GM23338 (cell line): ENCODE results near the gene KRT6A. TPM values are rescaled to one million over a fixed set of nuclear protein-coding genes. Genes with fewer than 3 reads are reported as not detected.
"Not testable (repeated sequence)": the region's sequence is repeated elsewhere in the genome, so short reads cannot be mapped to it uniquely, and the experiment has no call there.

ENCODE experiments used
- ATAC-seq: fragments of 200-7000 bp; cut with Tn5 transposase; 3 replicates; pipeline ENCODE4 v1.9.1; 2020
- DNase-seq: peaks from one replicate; pipeline ENCODE4 v3.0.0-alpha.2; 2015; ENCODE audit warnings: low spot score
- H2AFZ ChIP-seq: fragments of 200-600 bp; sonication (generic); 2 replicates; pipeline ENCODE4 v1.8.0; 2016; ENCODE audit warnings: antibody characterized with exemption, mild to moderate bottlenecking, moderate library complexity
- H3F3A ChIP-seq: fragments of 200-600 bp; sonication (generic); replicated peaks from 2 replicates; pipeline ENCODE4 v1.8.0; 2017; ENCODE audit warnings: antibody characterized with exemption, mixed run types, low read depth
- H3K27ac ChIP-seq: fragments of 200-600 bp; sonication (generic); 2 replicates; pipeline ENCODE4 v1.6.1; 2016; ENCODE audit warnings: low read depth
- H3K27me3 ChIP-seq: fragments of 200-600 bp; sonication (generic); 2 replicates; pipeline ENCODE4 v1.8.0; 2016; ENCODE audit warnings: mild to moderate bottlenecking, mixed run types, moderate library complexity; ENCODE audit not compliant: insufficient read depth
- H3K36me3 ChIP-seq: fragments of 200-600 bp; sonication (generic); 2 replicates; pipeline ENCODE4 v1.8.0; 2016; ENCODE audit warnings: mild to moderate bottlenecking; ENCODE audit not compliant: insufficient read depth
- H3K4me1 ChIP-seq: fragments of 200-600 bp; sonication (generic); 2 replicates; pipeline ENCODE4 v1.8.0; 2016; ENCODE audit warnings: mild to moderate bottlenecking, moderate library complexity; ENCODE audit not compliant: insufficient read depth
- H3K4me2 ChIP-seq: fragments of 200-600 bp; sonication (generic); 2 replicates; pipeline ENCODE4 v1.7.1; 2017; ENCODE audit warnings: mixed run types
- H3K4me3 ChIP-seq: fragments of 200-600 bp; sonication (generic); 2 replicates; pipeline ENCODE4 v1.6.1; 2016; ENCODE audit warnings: mixed run types
- H3K79me2 ChIP-seq: fragments of 200-600 bp; sonication (generic); replicated peaks from 2 replicates; pipeline ENCODE4 v1.8.0; 2017; ENCODE audit warnings: mild to moderate bottlenecking; ENCODE audit not compliant: insufficient read depth
- H3K9me2 ChIP-seq: fragments of 200-600 bp; sonication (generic); 2 replicates; pipeline ENCODE4 v1.8.0; 2017; ENCODE audit not compliant: insufficient read depth
- H4K20me1 ChIP-seq: fragments of 200-600 bp; sonication (generic); replicated peaks from 2 replicates; pipeline ENCODE4 v1.8.0; 2017; ENCODE audit warnings: mild to moderate bottlenecking; ENCODE audit not compliant: insufficient read depth
- H3K27ac Mint-ChIP-seq: 2 replicates; pipeline ENCODE4 v1.8.0; 2020; ENCODE audit warnings: inconsistent platforms, mild to moderate bottlenecking, moderate library complexity, mixed read lengths
- H3K27me3 Mint-ChIP-seq: 3 replicates; pipeline ENCODE4 v1.8.0; 2022; ENCODE audit warnings: low read depth, mild to moderate bottlenecking, moderate library complexity, mixed read lengths, inconsistent platforms; ENCODE audit not compliant: insufficient read depth, poor library complexity
- H3K36me3 Mint-ChIP-seq: 3 replicates; pipeline ENCODE4 v1.8.0; 2021; ENCODE audit warnings: low read depth, mild to moderate bottlenecking, inconsistent platforms, moderate library complexity, mixed read lengths
- H3K4me1 Mint-ChIP-seq: 3 replicates; pipeline ENCODE4 v1.8.0; 2020; ENCODE audit warnings: mild to moderate bottlenecking, inconsistent platforms, mixed read lengths
- H3K4me3 Mint-ChIP-seq: 3 replicates; pipeline ENCODE4 v1.8.0; 2021; ENCODE audit warnings: moderate library complexity, mild to moderate bottlenecking, inconsistent platforms, mixed read lengths
- H3K9me3 Mint-ChIP-seq: 3 replicates; pipeline ENCODE4 v1.8.0; 2020; ENCODE audit warnings: moderate library complexity, mild to moderate bottlenecking, inconsistent platforms, mixed read lengths
- CREB1 ChIP-seq: fragments of 250-450 bp; sonication (Bioruptor Pico); IDR thresholded peaks from 2 replicates; pipeline ENCODE4 v1.5.0; 2020; ENCODE audit warnings: low read depth, mild to moderate bottlenecking, moderate library complexity
- EZH2 ChIP-seq: fragments of 200-600 bp; sonication (generic); IDR thresholded peaks from one replicate; pipeline ENCODE4 v1.8.0; 2017; ENCODE audit warnings: antibody characterized with exemption, mild to moderate bottlenecking, low read depth; ENCODE audit not compliant: unreplicated experiment
- EZH2phosphoT487 ChIP-seq: fragments of 200-600 bp; sonication (generic); IDR thresholded peaks from one replicate; pipeline ENCODE4 v1.8.1; 2018; ENCODE audit warnings: antibody characterized with exemption; ENCODE audit not compliant: unreplicated experiment
- NANOG ChIP-seq: IDR thresholded peaks from 2 replicates; pipeline ENCODE4 v1.6.1; 2016; ENCODE audit warnings: antibody characterized with exemption, borderline replicate concordance
- POLR2AphosphoS5 ChIP-seq: IDR thresholded peaks from 2 replicates; pipeline ENCODE4 v1.6.1; 2016; ENCODE audit warnings: antibody characterized with exemption, low read depth
- REST ChIP-seq: IDR thresholded peaks from one replicate; pipeline ENCODE4 v1.6.1; 2018; ENCODE audit warnings: antibody characterized with exemption; ENCODE audit not compliant: unreplicated experiment
- ZNF114 ChIP-seq: fragments of 250-450 bp; sonication (Bioruptor Pico); IDR thresholded peaks from 2 replicates; pipeline ENCODE4 v1.5.0; 2020; ENCODE audit warnings: mild to moderate bottlenecking, moderate library complexity
- ZNF331 ChIP-seq: fragments of 250-450 bp; sonication (Bioruptor Pico); IDR thresholded peaks from 2 replicates; pipeline ENCODE4 v1.5.0; 2020; ENCODE audit warnings: low read depth, mild to moderate bottlenecking, moderate library complexity
- polyA plus RNA-seq: library from polyadenylated mRNA; unstranded; fragments of >200 nt; fragmentation: Nextera tagmentation; extraction: Ambion mirVana; gene quantifications from 2 replicates; pipeline ENCODE4 v1.2.1, GENCODE V29; 2016
- total RNA-seq: library from RNA; depleted of rRNA; stranded (reverse); fragments of >200 nt; shearing (Covaris generic); gene quantifications from 2 replicates; pipeline ENCODE4 v1.2.3, GENCODE V29; 2014
- TF ChIP-seq, protein P1 (sequence below), 2 experiments: fragments of 200-600 bp in 1 of 2; sonication (generic) in 1 of 2; conservative IDR thresholded peaks; 2 replicates each; pipeline versions ENCODE4 v1.5.1 to v1.6.1; 2016 to 2017; ENCODE audit warnings: antibody characterized with exemption in 2 of 2, low read depth in 2 of 2, mild to moderate bottlenecking in 2 of 2, moderate library complexity in 1 of 2
- TF ChIP-seq, protein P2 (sequence below): fragments of 250-450 bp; sonication (Bioruptor Pico); IDR thresholded peaks from 2 replicates; pipeline ENCODE4 v1.5.0; 2020; ENCODE audit warnings: mild to moderate bottlenecking, moderate library complexity

The KRT6A gene
- total and polyA plus RNA-seq, 2 experiments from 2014 or later: not detected

DNA sequence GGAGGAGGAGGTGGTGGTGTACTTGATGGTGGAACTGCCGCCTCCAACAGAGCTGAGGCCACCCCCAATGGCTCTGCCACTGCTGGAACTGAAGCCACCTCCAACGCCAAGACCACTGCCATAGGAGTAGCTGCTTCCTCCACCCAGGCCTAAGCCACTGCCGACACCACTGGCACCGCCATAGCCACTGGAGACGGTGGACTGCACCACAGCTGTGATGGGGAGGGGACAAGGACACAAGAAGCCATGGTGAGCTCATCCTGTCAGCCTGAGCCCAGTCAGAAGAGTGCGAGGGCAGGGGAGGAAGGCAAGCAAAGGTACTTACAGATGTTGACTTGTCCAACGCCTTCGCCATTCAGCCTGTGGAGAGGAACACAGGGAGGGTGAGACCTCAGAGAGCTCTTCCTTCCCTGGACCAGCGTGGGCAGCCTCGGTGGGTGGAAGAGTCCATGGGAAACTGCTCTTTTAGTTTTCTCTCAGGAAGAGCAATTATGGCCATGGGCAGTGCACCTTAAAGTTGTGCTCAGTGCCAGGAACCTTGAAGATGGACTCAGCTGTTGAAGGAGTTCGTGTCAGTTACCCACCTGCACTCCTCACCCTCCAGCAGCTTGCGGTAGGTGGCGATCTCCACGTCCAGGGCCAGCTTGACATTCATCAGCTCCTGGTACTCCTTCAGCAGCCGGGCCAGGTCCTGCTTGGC, 5.2 kb downstream of the KRT6A start:
- not testable (repeated sequence) for H3K79me2 ChIP-seq, H3F3A ChIP-seq, ATAC-seq, H3K9me2 ChIP-seq, H3K4me3 Mint-ChIP-seq, H3K36me3 ChIP-seq, H3K4me2 ChIP-seq, H3K27me3 Mint-ChIP-seq, H3K27me3 ChIP-seq, H3K4me1 Mint-ChIP-seq, DNase-seq, H3K27ac ChIP-seq, H2AFZ ChIP-seq, H3K4me1 ChIP-seq, H3K27ac Mint-ChIP-seq, H4K20me1 ChIP-seq, H3K4me3 ChIP-seq, H3K36me3 Mint-ChIP-seq
- peaks cover 17% of the 10 kb centered on the region for H3K9me3 Mint-ChIP-seq
- TF ChIP-seq, protein P1, sequence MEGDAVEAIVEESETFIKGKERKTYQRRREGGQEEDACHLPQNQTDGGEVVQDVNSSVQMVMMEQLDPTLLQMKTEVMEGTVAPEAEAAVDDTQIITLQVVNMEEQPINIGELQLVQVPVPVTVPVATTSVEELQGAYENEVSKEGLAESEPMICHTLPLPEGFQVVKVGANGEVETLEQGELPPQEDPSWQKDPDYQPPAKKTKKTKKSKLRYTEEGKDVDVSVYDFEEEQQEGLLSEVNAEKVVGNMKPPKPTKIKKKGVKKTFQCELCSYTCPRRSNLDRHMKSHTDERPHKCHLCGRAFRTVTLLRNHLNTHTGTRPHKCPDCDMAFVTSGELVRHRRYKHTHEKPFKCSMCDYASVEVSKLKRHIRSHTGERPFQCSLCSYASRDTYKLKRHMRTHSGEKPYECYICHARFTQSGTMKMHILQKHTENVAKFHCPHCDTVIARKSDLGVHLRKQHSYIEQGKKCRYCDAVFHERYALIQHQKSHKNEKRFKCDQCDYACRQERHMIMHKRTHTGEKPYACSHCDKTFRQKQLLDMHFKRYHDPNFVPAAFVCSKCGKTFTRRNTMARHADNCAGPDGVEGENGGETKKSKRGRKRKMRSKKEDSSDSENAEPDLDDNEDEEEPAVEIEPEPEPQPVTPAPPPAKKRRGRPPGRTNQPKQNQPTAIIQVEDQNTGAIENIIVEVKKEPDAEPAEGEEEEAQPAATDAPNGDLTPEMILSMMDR (conservative IDR thresholded peaks at IDR 0.05; ENCODE audit: low read depth in 2 of 2): 0 out of 4 replicates have a peak, but pooled peaks of 1 of the 2 experiments have one; percentile 1

DNA sequence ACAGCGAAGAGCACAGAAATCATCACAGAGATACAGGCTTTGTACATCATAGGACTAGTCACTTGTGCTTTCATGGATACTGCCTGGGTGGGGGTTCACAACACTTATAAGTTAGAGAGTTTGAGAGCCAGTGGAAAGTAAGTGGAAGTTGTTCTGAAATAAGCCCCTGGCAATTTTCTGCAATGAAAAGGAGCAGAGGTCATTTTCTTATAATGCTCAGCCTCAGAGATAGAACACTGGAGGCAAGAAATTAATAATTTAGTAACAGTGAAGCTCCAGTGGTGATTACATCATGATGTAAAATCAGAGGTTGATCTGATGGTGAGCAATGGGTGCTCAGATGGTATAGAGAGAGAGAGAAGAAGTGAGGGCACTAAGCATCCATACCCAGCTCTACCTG, 5.8 kb downstream of the KRT6A start:
- H4K20me1 ChIP-seq: no peaks in the 10 kb centered on the region
- Mint-ChIP-seq H3K4me1 (no peaks in the 10 kb centered on the region; the same call in 2 of the 3 replicates), H3K9me3 (peaks cover 17% of the 10 kb centered on the region), H3K4me3 (no peak overlapping the region), H3K36me3 (peaks cover 3% of the 10 kb centered on the region; the same call in 2 of the 3 replicates), H3K27me3 (peaks cover 2% of the 10 kb centered on the region), H3K27ac (no peak overlapping the region)
- no peaks in the 10 kb centered on the region for H3F3A ChIP-seq
- H3K79me2 ChIP-seq: no peaks in the 10 kb centered on the region
- H2AFZ ChIP-seq: no peak overlapping the region
- DNase-seq (no peak), ATAC-seq (no peak)
- no peaks in the 10 kb centered on the region for H3K27me3 ChIP-seq
- no peaks in the 10 kb centered on the region for H3K4me1 ChIP-seq
- no peaks in the 10 kb centered on the region for H3K9me2 ChIP-seq
- no peaks in the 10 kb centered on the region for H3K36me3 ChIP-seq
- H3K27ac ChIP-seq: no peak overlapping the region
- H3K4me3 ChIP-seq: no peak overlapping the region
- H3K4me2 ChIP-seq: no peak overlapping the region
- TF ChIP-seq REST (no peak), EZH2phosphoT487 (no peak), ZNF114 (CRISPR knock-in tag) (no peak), ZNF331 (CRISPR knock-in tag) (no peak), CREB1 (CRISPR knock-in tag) (no peak), NANOG (no peak), EZH2 (no peak), POLR2AphosphoS5 (no peak)
- TF ChIP-seq, protein P2, sequence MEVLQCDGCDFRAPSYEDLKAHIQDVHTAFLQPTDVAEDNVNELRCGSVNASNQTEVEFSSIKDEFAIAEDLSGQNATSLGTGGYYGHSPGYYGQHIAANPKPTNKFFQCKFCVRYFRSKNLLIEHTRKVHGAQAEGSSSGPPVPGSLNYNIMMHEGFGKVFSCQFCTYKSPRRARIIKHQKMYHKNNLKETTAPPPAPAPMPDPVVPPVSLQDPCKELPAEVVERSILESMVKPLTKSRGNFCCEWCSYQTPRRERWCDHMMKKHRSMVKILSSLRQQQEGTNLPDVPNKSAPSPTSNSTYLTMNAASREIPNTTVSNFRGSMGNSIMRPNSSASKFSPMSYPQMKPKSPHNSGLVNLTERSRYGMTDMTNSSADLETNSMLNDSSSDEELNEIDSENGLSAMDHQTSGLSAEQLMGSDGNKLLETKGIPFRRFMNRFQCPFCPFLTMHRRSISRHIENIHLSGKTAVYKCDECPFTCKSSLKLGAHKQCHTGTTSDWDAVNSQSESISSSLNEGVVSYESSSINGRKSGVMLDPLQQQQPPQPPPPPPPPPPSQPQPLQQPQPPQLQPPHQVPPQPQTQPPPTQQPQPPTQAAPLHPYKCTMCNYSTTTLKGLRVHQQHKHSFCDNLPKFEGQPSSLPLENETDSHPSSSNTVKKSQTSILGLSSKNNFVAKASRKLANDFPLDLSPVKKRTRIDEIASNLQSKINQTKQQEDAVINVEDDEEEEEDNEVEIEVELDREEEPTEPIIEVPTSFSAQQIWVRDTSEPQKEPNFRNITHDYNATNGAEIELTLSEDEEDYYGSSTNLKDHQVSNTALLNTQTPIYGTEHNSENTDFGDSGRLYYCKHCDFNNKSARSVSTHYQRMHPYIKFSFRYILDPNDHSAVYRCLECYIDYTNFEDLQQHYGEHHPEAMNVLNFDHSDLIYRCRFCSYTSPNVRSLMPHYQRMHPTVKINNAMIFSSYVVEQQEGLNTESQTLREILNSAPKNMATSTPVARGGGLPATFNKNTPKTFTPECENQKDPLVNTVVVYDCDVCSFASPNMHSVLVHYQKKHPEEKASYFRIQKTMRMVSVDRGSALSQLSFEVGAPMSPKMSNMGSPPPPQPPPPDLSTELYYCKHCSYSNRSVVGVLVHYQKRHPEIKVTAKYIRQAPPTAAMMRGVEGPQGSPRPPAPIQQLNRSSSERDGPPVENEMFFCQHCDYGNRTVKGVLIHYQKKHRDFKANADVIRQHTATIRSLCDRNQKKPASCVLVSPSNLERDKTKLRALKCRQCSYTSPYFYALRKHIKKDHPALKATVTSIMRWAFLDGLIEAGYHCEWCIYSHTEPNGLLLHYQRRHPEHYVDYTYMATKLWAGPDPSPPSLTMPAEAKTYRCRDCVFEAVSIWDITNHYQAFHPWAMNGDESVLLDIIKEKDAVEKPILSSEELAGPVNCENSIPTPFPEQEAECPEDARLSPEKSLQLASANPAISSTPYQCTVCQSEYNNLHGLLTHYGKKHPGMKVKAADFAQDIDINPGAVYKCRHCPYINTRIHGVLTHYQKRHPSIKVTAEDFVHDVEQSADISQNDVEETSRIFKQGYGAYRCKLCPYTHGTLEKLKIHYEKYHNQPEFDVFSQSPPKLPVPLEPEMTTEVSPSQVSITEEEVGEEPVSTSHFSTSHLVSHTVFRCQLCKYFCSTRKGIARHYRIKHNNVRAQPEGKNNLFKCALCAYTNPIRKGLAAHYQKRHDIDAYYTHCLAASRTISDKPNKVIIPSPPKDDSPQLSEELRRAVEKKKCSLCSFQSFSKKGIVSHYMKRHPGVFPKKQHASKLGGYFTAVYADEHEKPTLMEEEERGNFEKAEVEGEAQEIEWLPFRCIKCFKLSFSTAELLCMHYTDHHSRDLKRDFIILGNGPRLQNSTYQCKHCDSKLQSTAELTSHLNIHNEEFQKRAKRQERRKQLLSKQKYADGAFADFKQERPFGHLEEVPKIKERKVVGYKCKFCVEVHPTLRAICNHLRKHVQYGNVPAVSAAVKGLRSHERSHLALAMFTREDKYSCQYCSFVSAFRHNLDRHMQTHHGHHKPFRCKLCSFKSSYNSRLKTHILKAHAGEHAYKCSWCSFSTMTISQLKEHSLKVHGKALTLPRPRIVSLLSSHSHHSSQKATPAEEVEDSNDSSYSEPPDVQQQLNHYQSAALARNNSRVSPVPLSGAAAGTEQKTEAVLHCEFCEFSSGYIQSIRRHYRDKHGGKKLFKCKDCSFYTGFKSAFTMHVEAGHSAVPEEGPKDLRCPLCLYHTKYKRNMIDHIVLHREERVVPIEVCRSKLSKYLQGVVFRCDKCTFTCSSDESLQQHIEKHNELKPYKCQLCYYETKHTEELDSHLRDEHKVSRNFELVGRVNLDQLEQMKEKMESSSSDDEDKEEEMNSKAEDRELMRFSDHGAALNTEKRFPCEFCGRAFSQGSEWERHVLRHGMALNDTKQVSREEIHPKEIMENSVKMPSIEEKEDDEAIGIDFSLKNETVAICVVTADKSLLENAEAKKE (CRISPR knock-in tag): no peak
